Measurements from ENCODE around the gene HNF1B. TPM values are rescaled to one million over a fixed set of nuclear protein-coding genes. Genes with fewer than 3 reads are reported as not detected.

HNF1B gene
- total and polyA plus RNA-seq, 4 donors = 0.76 to 1.3 TPM; not detected in 2

DNA sequence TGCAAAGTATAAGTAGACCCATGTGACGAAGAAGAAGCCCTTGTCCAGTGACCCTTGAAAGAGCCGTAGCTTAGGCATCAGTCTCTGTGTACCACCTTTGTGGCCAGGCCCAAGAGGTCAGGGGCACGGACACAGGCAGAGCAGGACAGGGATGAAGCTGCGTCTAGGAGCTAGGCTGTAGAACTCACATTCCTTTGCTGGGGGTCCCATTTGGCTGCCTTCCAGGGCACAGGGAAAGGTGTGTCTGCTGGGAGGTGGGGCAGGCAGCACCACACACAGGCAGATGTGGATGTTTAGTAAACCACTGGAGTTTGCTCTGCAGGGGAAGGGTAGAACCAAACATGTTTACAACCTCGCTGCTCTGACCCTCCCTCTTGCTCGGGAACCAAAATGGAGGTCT lies 33.7 kb downstream of the HNF1B start:
- H3K27me3 ChIP-seq (ENCODE audit: control insufficient read depth, insufficient read depth, low read length) = no peaks in the 10 kb centered on the region
- no peak for DNase-seq (ENCODE audit: low read depth in 4 of 6, low spot score in 6 of 6)
- H3K27ac ChIP-seq (ENCODE audit: low read depth, low read length) = no peak overlapping the region
- H3K4me3 ChIP-seq (ENCODE audit: low read depth, low read length) = no peak overlapping the region
- no peaks in the 10 kb centered on the region for H3K36me3 ChIP-seq (ENCODE audit: control insufficient read depth, insufficient read depth, low read length)
- WGBS (ENCODE audit: insufficient coverage) = 85% methylated on average over 6 of the region's 6 CpGs
- no peaks in the 10 kb centered on the region for H3K9me3 ChIP-seq (ENCODE audit: control insufficient read depth, insufficient read depth, low read length)
- peaks cover 4% of the 10 kb centered on the region for H3K4me1 ChIP-seq (ENCODE audit: control insufficient read depth, insufficient read depth, low read length)

DNA sequence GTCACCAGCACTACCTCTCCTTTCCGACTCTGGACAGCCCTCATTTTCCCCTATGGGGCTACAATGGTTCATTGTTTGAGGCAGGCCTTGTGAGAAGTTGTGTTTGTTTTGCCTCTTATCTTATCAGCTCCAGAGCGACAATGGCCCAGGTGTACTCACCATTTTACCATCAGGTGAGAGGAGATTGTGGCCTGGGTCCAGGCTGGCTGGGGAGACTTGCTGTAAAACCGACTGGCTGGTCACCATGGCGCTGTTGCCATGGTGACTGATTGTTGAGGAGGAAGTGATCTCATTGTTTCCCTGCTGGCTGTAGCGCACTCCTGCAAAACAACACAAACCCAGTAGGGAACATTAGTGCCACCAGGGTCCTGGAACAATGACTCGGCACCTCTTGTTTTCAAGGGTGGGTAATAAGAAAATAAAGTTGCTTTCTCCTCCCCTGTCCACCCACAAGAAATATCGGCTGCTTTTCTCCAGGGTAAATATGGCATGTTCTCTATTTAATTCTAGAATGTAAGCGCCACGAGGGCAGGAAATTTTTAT lies 34.4 kb downstream of the HNF1B start:
- 83% methylated on average over 2 of the region's 9 CpGs for WGBS (ENCODE audit: insufficient coverage)
- Histone ChIP-seq H3K36me3 (ENCODE audit: control insufficient read depth, insufficient read depth, low read length) (no peaks in the 10 kb centered on the region), H3K27ac (ENCODE audit: low read depth, low read length) (no peak overlapping the region), H3K4me3 (ENCODE audit: low read depth, low read length) (no peak overlapping the region), H3K27me3 (ENCODE audit: control insufficient read depth, insufficient read depth, low read length) (no peaks in the 10 kb centered on the region), H3K4me1 (ENCODE audit: control insufficient read depth, insufficient read depth, low read length) (peaks cover 4% of the 10 kb centered on the region), H3K9me3 (ENCODE audit: control insufficient read depth, insufficient read depth, low read length) (no peaks in the 10 kb centered on the region)
- DNase-seq (ENCODE audit: low read depth in 4 of 6, low spot score in 6 of 6) = peak; percentile 15 to 91 (median 43)

DNA sequence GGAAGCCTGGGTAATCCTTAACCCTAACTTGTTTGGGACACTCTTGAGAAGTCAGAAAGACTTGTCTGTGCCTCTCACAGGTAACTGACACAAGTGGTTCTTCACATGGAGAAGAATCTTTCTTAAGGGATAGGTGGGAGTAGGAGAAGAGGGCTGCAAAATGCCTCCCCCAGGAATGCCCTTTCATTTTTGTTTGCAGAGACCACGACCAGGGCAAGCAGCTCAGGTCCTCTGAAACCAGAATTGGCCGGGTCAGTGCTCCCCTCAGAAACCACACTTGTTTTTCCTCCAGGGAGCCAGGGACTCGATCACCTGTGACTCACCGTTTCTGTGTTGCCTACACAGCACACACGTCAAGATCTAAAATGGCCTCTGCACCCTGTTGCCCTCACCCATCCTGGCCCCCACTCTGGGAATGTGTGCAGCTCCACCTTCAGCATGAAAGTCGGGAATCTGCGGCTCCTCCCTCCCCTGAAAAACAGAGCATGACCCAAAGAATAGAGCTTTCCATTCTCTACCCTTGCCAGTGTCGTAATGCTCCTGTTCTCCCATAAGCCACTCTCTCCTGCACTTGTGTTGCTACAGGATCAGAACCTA lies 36.1 kb downstream of the HNF1B start:
- Histone ChIP-seq H3K9me3 (ENCODE audit: control insufficient read depth, insufficient read depth, low read length) (no peaks in the 10 kb centered on the region), H3K27me3 (ENCODE audit: control insufficient read depth, insufficient read depth, low read length) (no peaks in the 10 kb centered on the region), H3K4me1 (ENCODE audit: control insufficient read depth, insufficient read depth, low read length) (peaks cover 4% of the 10 kb centered on the region), H3K27ac (ENCODE audit: low read depth, low read length) (no peak overlapping the region), H3K36me3 (ENCODE audit: control insufficient read depth, insufficient read depth, low read length) (no peaks in the 10 kb centered on the region), H3K4me3 (ENCODE audit: low read depth, low read length) (no peak overlapping the region)
- 68% methylated on average over 7 of the region's 8 CpGs for WGBS (ENCODE audit: insufficient coverage)
- DNase-seq (ENCODE audit: low read depth in 4 of 6, low spot score in 6 of 6) = no peak

DNA sequence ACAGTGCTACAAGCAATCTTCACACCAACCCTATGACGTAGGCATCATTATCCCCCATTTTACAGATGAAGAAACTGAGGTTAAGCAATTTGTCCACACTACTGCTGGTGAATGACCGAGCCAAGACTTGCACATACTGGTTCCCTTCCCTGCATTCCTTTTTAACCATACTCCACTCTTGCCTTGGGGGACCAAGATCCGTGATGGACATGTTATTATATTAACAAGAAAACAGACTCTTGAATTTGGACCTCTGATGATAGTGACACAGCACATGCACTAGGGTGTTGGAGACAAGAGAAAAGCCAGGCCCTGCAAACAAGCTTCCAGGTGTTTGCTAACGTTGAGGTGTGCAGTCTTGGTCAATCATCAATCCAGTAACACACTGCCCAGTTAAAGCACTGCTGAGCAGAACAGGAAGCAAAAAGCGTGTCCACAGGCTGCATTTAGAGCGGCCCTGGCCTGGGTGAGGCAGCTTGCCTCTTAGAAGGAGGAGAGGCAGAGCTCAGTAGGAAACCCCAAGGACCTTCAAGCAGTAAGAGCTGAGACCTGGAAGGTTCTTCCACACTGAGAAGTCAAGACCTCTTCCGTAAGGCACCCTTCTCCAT lies 36.7 kb downstream of the HNF1B start:
- no peaks in the 10 kb centered on the region for H3K36me3 ChIP-seq (ENCODE audit: control insufficient read depth, insufficient read depth, low read length)
- no peak for DNase-seq (ENCODE audit: low read depth in 4 of 6, low spot score in 6 of 6)
- H3K4me1 ChIP-seq (ENCODE audit: control insufficient read depth, insufficient read depth, low read length) = peaks cover 4% of the 10 kb centered on the region
- no peak overlapping the region for H3K27ac ChIP-seq (ENCODE audit: low read depth, low read length)
- WGBS (ENCODE audit: insufficient coverage) = 87% methylated on average over 5 of the region's 7 CpGs
- no peaks in the 10 kb centered on the region for H3K9me3 ChIP-seq (ENCODE audit: control insufficient read depth, insufficient read depth, low read length)
- no peaks in the 10 kb centered on the region for H3K27me3 ChIP-seq (ENCODE audit: control insufficient read depth, insufficient read depth, low read length)
- no peak overlapping the region for H3K4me3 ChIP-seq (ENCODE audit: low read depth, low read length)

DNA sequence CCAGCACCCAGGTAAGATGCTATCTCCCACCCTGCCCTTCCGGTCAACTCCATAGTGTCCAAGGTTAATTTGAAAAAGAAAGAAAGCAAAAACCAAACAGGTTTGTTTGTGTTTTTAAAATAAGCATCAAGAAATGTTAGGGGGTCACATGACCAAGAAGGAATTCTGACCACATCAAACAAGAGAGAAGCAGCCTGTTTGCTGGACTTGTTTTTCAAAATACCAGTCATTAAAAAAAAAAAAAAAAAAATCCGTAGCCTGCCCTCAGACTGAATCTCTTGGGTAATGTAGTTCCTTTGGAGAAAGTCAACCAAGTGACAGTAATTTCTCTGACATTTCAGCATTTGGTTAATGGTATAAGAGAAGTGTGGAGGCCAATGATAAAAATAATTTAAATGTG lies 38.4 kb downstream of the HNF1B start:
- H3K4me3 ChIP-seq (ENCODE audit: low read depth, low read length) = no peak overlapping the region
- no peak overlapping the region for H3K27ac ChIP-seq (ENCODE audit: low read depth, low read length)
- H3K36me3 ChIP-seq (ENCODE audit: control insufficient read depth, insufficient read depth, low read length) = no peaks in the 10 kb centered on the region
- H3K4me1 ChIP-seq (ENCODE audit: control insufficient read depth, insufficient read depth, low read length) = peaks cover 4% of the 10 kb centered on the region
- H3K9me3 ChIP-seq (ENCODE audit: control insufficient read depth, insufficient read depth, low read length) = no peaks in the 10 kb centered on the region
- DNase-seq (ENCODE audit: low read depth in 4 of 6, low spot score in 6 of 6) = no peak
- H3K27me3 ChIP-seq (ENCODE audit: control insufficient read depth, insufficient read depth, low read length) = no peaks in the 10 kb centered on the region
- no CpG with 5 or more reads among the region's 2 CpGs for WGBS (ENCODE audit: insufficient coverage)

DNA sequence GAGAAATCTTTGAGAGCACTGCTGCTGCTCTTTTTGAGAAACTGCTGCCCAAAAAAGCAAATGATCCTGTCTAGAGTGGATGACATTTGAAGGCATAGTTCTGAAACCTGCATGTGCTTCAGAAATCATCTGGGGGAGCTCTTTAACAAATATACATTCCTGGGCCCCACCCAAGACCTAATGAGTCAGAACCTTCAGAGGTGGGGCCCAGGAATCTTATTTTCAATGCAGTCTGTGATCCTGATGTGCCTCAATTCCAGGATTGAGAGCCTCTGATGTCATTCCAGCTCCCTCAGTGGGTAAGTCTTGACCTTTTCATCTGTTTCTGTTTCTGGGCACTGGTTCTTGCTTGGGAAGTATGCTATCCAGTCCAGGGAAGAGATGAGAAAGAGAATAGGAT lies 42.3 kb downstream of the HNF1B start:
- Histone ChIP-seq H3K4me1 (ENCODE audit: control insufficient read depth, insufficient read depth, low read length) (no peaks in the 10 kb centered on the region), H3K27me3 (ENCODE audit: control insufficient read depth, insufficient read depth, low read length) (no peaks in the 10 kb centered on the region), H3K4me3 (ENCODE audit: low read depth, low read length) (no peak overlapping the region), H3K27ac (ENCODE audit: low read depth, low read length) (no peak overlapping the region), H3K36me3 (ENCODE audit: control insufficient read depth, insufficient read depth, low read length) (peaks cover 5% of the 10 kb centered on the region), H3K9me3 (ENCODE audit: control insufficient read depth, insufficient read depth, low read length) (no peaks in the 10 kb centered on the region)
- DNase-seq (ENCODE audit: low read depth in 4 of 6, low spot score in 6 of 6) = peak in 1 of 6 donors; percentile 16

DNA sequence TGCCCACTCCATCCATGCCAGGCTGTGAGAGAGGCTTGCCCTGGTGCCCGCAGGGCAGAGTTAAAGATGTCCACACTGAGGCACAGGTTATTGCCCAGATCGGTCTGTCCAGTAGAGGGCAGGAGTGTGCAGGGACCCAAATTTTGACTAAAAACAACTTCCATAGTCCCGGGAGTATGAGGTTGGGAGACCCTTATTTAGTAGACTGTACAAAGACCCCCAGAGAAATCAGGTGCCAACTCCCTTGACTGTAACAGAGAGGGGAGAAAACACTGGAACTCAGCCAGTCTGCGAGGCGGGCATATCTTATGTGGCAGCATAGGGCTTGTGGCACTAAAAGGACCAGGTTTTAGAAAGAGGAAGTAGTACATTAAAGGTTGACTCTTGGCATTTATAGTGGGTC lies 43.4 kb downstream of the HNF1B start:
- WGBS (ENCODE audit: insufficient coverage) = 65% methylated on average over 4 of the region's 5 CpGs
- no peak overlapping the region for H3K27ac ChIP-seq (ENCODE audit: low read depth, low read length)
- no peaks in the 10 kb centered on the region for H3K9me3 ChIP-seq (ENCODE audit: control insufficient read depth, insufficient read depth, low read length)
- H3K4me3 ChIP-seq (ENCODE audit: low read depth, low read length) = no peak overlapping the region
- DNase-seq (ENCODE audit: low read depth in 4 of 6, low spot score in 6 of 6) = no peak
- H3K4me1 ChIP-seq (ENCODE audit: control insufficient read depth, insufficient read depth, low read length) = no peaks in the 10 kb centered on the region
- peaks cover 5% of the 10 kb centered on the region for H3K36me3 ChIP-seq (ENCODE audit: control insufficient read depth, insufficient read depth, low read length)
- H3K27me3 ChIP-seq (ENCODE audit: control insufficient read depth, insufficient read depth, low read length) = no peaks in the 10 kb centered on the region

DNA sequence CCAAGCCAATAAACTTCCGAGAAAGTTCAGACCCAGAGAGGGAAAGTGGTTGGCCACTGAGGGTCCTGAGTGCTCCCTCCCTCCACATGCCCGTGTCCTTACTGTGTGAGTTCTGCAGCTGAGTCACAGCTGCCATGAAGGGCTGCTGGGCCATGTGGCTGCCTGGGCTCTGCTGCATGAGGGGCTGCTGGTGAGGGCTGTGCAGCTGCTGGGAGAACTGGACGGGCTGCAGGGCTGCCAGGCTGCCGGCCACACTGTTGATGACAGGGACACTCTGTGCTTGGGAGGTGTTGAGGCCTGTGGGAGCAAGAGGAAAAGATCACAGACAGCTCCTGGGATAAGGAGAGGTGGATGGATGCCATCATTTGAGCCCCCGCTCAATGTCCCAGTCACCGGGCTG lies 44.0 kb downstream of the HNF1B start:
- Histone ChIP-seq H3K9me3 (ENCODE audit: control insufficient read depth, insufficient read depth, low read length) (no peaks in the 10 kb centered on the region), H3K27ac (ENCODE audit: low read depth, low read length) (no peak overlapping the region), H3K4me3 (ENCODE audit: low read depth, low read length) (no peak overlapping the region), H3K36me3 (ENCODE audit: control insufficient read depth, insufficient read depth, low read length) (peaks cover 5% of the 10 kb centered on the region), H3K4me1 (ENCODE audit: control insufficient read depth, insufficient read depth, low read length) (no peaks in the 10 kb centered on the region), H3K27me3 (ENCODE audit: control insufficient read depth, insufficient read depth, low read length) (no peaks in the 10 kb centered on the region)
- DNase-seq (ENCODE audit: low read depth in 4 of 6, low spot score in 6 of 6) = no peak
- WGBS (ENCODE audit: insufficient coverage) = 89% methylated on average over 6 of the region's 6 CpGs

DNA sequence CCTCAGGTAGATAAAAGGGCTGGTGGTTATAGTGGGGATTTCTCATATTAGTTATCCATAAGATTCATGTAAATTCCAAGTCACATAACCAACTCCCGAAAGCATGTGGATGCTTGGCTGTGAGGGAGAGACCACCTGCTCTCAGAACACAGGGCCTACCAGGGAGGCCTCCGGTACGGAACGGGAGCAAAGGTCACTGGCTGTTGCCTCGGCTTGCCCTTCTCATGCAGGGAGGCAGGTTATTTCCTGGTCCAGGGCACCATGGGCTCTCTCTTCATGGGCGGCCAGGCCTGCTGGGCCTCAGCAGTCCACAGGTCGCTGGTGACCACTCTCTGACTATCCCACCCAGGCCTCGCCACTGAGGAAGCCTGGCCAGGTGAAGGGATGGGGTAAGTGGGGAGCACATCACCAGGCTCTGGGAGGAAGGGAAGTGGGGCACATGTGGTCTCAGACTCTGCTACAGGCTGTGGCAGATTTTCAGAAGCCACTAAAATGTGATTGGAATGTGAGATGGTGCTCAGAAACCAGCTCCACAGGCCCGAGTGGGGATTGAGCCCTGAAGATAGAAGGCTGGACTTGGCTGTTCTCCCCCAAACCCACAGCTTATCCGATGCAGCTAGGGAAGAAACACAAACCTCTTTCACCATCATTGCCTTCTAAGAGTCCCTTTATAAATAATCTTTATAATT lies 45.4 kb downstream of the HNF1B start:
- H3K27ac ChIP-seq (ENCODE audit: low read depth, low read length) = no peak overlapping the region
- no peak for DNase-seq (ENCODE audit: low read depth in 4 of 6, low spot score in 6 of 6)
- H3K9me3 ChIP-seq (ENCODE audit: control insufficient read depth, insufficient read depth, low read length) = no peaks in the 10 kb centered on the region
- no peak overlapping the region for H3K4me3 ChIP-seq (ENCODE audit: low read depth, low read length)
- WGBS (ENCODE audit: insufficient coverage) = 83% methylated on average over 7 of the region's 10 CpGs
- no peaks in the 10 kb centered on the region for H3K4me1 ChIP-seq (ENCODE audit: control insufficient read depth, insufficient read depth, low read length)
- no peaks in the 10 kb centered on the region for H3K27me3 ChIP-seq (ENCODE audit: control insufficient read depth, insufficient read depth, low read length)
- H3K36me3 ChIP-seq (ENCODE audit: control insufficient read depth, insufficient read depth, low read length) = peaks cover 5% of the 10 kb centered on the region

DNA sequence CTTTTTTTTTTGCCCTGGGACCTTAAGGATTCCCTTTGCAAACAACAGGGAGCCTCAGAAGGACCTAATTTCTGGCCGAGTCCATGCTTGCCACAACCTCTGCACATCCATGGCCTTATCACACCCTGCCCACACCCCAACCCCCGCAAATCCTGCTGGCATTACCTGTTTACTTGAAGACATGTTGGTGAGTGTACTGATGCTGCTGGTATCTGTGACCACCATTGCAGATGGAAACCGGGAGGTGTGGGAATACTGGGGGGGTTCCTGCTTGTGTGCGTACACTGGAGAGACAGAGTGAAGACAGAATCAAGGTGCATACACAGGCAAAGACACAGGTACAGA lies 46.0 kb downstream of the HNF1B start:
- H3K27me3 ChIP-seq (ENCODE audit: control insufficient read depth, insufficient read depth, low read length) = no peaks in the 10 kb centered on the region
- DNase-seq (ENCODE audit: low read depth in 4 of 6, low spot score in 6 of 6) = no peak
- peaks cover 5% of the 10 kb centered on the region for H3K36me3 ChIP-seq (ENCODE audit: control insufficient read depth, insufficient read depth, low read length)
- 100% methylated on average over 1 of the region's 4 CpGs for WGBS (ENCODE audit: insufficient coverage)
- H3K4me3 ChIP-seq (ENCODE audit: low read depth, low read length) = no peak overlapping the region
- no peak overlapping the region for H3K27ac ChIP-seq (ENCODE audit: low read depth, low read length)
- no peaks in the 10 kb centered on the region for H3K9me3 ChIP-seq (ENCODE audit: control insufficient read depth, insufficient read depth, low read length)
- H3K4me1 ChIP-seq (ENCODE audit: control insufficient read depth, insufficient read depth, low read length) = no peaks in the 10 kb centered on the region

Data from spinal cord (tissue), 10 donors.